Transverse colon (tissue), 4 donors: ENCODE data around the gene ABTB2.

ENCODE experiments used
- CTCF ChIP-seq, 5 experiments: fragments of 200-600 bp in 3 of 5; fragments of 450-650 bp in 2 of 5; sonication (generic) in 3 of 5; IDR thresholded peaks; 1 replicate in 2 of 5; 2 replicates in 3 of 5; pipeline ENCODE4 v1.5.1; 2016 to 2017; ENCODE audit warnings: antibody characterized with exemption in 5 of 5, inconsistent platforms in 3 of 5, mild to moderate bottlenecking in 2 of 5, moderate library complexity in 1 of 5
- POLR2A ChIP-seq: fragments of 450-650 bp; IDR thresholded peaks from one replicate; pipeline ENCODE4 v1.6.1; 2016; ENCODE audit warnings: antibody characterized with exemption, mild to moderate bottlenecking, moderate library complexity
- POLR2AphosphoS5 ChIP-seq, 3 donors: sonication (generic); formaldehyde crosslinking; IDR thresholded peaks; one replicate each; pipeline ENCODE4 v1.6.1; 2016; ENCODE audit warnings: antibody characterized with exemption in 3 of 3

- TF ChIP-seq CTCF (IDR thresholded peaks at IDR 0.05) (no peak), POLR2A (no peak), POLR2AphosphoS5 (IDR thresholded peaks at IDR 0.05) (no peak)
These were observed 1.3 kb downstream of the ABTB2 start for GRCh38 chr11:34356576-34356912.
